NCI-H1694 (cell line): Measurements from ENCODE around the gene ASB14.
A peak's percentile ranks its signal among the peaks of the same experiment; 100 is the strongest.

Experiments
- DNase-seq: peaks from one replicate; lab custom pipeline; 2025; lab: John Stamatoyannopoulos, UW

Gene ASB14

DNA sequence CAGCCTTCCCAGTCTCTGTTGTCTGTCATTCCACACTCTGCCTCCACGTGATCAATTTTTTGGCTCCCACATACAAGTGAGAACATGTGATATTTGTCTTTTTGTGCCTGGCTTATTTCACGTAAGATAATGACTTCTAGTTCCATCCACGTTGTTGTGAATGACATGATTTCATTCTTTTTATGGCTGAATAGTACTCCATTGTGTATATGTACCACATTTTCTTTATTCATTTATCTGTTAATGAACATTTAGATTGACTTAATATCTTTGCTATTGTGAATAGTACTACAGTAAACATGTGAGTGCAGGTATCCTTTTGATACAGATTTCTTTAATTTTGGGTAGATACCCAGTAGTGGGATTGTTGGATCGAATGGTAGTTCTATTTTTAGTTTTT, 31.4 kb downstream of the ASB14 start:
- DNase-seq = no peak

DNA sequence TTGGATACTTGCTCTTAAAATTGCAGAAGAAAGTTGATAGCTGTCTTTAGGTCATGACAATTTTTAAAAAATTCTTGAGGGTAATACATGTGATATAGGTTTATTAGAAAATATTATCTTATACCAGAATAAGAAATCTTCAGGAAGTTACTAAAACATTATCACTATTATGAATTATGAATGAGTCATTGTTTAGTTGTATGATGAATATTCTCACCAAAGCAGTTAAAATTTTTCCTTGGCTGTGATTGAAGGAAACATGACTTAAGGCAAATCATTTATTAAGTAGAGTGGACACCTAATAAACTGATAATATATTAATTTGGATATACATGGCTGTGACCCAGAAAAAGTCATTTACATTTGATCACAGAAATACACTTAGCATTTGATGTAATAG, 34.8 kb downstream of the ASB14 start:
- DNase-seq = no peak

DNA sequence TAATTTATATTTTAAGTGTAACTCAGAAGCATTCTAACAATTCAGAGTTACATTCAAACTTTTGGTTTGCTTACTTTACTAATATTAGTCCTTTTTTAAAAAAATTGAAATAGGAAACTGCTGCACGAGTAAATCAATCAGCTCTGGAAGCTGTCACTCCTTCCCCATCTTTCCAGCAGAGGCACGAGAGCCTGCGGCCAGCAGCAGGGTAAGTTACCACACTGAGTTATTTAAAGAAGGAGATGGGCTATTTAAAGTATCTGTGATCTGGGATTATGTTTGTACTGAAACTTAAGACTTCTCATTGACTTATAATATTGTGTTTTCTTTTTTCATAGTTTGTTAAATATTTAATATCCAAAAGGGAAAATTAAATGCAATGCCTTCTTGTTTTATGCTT, 35.6 kb downstream of the ASB14 start:
- no peak for DNase-seq

- no peak for DNase-seq
Measured at GRCh38 chr3:57252404-57252803, 40.1 kb downstream of the ASB14 start.

DNA sequence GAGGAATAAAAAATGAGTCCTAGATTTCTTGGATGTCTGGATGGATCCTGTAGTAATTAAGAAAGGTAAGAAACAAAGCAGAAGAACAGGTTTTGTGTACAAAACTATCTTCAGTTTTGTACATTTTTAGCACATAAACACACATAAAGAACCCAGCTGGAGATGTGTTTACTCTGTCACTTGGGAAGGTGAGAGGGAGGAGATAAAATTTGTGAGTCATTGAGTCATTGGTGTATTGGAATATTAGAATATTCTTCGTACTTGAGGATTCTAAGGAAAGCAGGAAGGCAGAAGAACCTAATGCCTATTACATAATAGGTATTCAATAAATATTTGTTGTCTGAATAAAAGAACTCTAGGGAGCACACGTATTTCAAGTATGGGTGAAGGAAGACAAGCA, 47.5 kb downstream of the ASB14 start:
- DNase-seq = no peak

DNA sequence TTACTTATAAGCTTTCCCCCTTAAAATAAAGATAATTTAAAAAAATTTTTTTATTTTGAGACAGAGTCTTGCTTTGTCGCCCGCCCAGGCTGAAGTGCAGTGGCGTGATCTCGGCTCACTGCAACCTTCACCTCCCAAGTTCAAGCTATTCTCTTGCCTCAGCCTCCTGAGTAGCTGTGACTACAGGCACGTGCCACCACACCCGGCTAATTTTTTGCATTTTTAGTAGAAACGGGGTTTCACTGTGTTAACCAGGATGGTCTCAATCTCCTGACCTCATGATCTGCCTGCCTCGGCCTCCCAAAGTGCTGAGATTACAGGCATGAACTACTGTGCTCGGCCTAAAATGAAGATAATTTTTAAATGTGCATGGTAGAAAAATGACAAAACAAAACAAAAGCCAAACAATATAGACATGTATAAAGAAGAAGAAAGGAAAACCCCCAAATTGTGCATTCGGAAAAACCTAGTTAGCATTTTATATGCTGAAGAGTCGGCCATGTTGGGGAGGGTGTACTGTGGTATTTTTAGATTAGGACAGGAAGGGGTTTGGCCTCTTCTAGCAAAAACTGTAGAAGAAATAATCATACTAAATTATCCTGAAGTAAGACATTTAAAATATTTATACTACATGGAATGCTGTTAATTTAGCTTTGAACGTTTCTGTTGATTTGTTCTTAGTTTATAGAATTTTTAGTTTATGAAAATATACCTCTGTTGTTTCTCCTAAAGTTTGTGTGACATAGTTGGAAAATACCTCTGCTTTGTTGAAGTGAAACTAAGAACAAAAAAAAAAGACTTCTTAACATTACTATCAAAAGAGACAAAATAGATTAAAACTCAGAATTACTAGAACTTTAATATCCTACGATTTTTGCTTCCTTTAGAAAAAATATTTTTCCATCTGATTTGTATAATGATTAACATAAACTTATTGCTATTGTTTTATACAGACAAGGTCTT, 57.6 kb downstream of the ASB14 start:
- DNase-seq = no peak

- DNase-seq = no peak
Measured at GRCh38 chr3:57233799-57234198, 58.7 kb downstream of the ASB14 start.

DNA sequence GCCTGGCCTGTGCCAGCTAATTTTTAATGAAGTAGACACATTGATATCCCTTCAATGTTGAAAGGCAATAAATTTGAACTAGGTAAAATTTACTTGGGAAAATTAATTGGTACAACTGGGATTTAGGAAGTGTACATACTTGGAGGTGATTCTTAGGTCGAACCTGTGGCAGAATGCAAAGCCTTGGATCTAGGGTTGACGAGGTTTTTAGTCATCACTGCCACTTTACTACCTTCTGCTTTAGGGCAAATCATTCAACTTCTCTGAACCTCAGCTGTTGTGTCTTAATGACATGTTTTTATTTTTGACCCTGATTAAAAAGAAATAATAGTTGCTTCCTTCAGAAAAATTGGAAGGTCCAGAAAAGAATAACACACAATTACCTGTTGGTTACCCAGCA, 62.5 kb downstream of the ASB14 start:
- DNase-seq = no peak

DNA sequence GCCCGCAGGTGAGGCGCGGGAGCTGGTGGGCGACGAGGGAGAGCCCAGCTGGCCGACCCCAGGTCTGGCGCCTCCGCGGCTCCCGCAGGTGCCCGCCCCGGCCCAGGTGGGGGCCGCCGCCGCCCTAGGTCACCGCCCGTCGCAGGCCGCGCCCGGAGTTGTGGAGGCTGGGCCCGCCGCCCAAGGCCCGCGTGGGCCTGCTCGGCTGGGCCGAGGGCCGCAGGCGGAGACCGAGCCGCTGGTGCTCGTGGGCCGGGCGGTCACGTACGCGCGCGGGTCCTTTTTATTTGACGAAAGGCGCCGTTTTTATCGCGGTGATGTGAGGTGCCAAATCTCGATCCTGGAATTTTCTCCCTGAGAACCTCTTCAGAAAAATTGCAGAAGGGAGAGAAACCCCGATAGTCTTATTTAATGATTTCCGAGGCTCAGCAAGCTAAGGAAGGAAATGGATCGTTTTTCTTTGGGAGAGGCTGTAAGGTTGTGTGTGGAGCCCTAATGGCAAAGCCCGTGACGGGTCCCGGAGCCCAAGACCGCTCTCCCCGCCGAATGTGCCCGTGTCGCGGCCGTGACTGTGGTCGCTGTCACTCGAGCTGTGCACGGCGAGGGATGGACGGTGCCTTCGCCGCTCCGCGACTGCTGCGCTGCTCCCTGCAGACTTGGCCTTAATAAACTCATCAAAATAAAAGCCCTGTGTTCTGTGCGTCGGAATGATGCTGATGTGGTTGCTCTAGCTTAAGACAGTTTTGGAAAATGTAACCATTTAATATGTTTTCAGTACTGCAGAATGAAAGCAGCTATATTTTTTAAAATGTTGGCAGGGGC, 64.3 kb downstream of the ASB14 start:
- no peak for DNase-seq

DNA sequence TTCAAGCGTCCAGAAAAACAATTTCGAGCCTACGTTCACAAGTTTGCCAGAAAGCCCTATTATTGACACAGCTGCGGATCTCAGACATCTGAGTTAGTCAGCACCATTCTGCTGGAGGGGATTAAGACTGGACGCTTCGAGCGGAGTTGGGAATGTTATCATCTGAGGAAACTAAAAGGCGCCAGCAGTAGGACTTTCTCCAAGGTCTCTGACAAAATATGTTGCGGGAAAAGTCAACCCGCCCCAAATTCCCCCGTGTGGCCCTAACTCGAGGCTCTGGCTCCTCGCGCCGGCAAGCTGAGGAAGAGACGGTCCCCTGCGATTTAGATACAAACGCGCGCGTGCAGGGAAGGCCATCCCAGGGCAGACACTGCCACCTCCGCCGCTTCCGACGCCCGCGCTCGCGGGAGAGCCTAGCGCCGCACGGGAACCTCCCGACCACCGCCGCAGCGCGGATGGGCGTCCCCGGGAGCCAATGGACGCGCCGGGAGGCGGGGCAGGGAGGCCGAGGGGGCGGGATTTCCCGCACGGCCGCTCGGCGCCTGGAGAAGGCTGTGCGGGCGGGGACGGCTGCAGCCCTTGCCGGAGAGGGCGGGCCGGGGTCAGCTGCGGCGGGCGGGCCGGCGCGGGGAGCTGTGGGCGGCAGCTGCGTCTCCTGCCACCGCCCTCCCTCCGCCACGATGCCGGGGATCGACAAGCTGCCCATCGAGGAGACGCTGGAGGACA, 65.1 kb downstream of the ASB14 start, which contains the start of gene APPL1:
TSS of gene APPL1 (plus strand) at position 526 of the 726 bp plus-strand sequence. CDS start at position 681, 155 bp downstream.
- DNase-seq = peak; percentile 15

- DNase-seq = no peak
Measured at GRCh38 chr3:57226176-57226575, 66.3 kb downstream of the ASB14 start.

DNA sequence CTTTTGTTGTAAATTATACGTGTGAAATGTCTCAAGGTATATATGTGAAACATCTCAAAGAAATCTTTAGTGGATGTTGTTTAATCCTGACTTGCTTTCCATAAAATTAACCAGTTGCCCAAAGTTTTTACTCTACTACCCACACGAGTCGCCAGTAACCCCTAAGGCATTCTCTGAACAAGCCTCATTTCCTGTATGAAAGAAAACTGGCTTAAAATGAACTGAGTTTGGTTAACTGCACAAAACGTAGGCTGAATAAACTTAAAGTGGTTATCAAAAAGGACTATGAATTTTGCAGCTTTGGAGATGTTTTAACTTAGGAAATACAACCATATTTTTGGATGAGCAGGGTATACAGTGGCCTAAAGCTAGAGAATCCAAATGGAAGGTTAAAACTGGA, 67.6 kb downstream of the ASB14 start:
- no peak for DNase-seq

- DNase-seq = no peak
Measured at GRCh38 chr3:57221883-57222282, 70.6 kb downstream of the ASB14 start.
